ENCODE results near the gene BCR. TPM values are rescaled to one million over a fixed set of nuclear protein-coding genes. Genes with fewer than 3 reads are reported as not detected.

The BCR gene
- total and polyA plus RNA-seq, 2 of the 4 experiments (the other 2 are of a cell fraction) = 28.9 to 44.6 TPM

GRCh38 chr22:23221351-23221804 is 41.1 kb downstream of the BCR start (continued):
- TF ChIP-seq USF2 (IDR thresholded peaks at IDR 0.05; ENCODE audit: low read depth, low read length) (no peak), NFE2L2 (IDR thresholded peaks at IDR 0.05; ENCODE audit: low read depth, low read length) (no peak), FOS (IDR thresholded peaks at IDR 0.05; ENCODE audit: low read depth, low read length) (no peak)

- Histone ChIP-seq H3K18ac (ENCODE audit: low read depth, low read length) (no peak overlapping the region), H3K14ac (replicated peaks; ENCODE audit: low read depth, low read length) (no peak overlapping the region), H3K4ac (ENCODE audit: low read depth, low read length) (no peak overlapping the region), H4K91ac (ENCODE audit: insufficient read depth, low read depth, low read length) (no peak overlapping the region), H2AK5ac (ENCODE audit: low read depth, low read length) (peak overlapping the region; percentile 15; the same call in 1 of the 2 replicates), H3K4me2 (ENCODE audit: low read depth, low read length) (no peak overlapping the region), H2BK5ac (ENCODE audit: low read depth, low read length, poor library complexity, severe bottlenecking) (no peak overlapping the region), H2BK15ac (ENCODE audit: low read depth, low read length) (no peak overlapping the region), H2BK120ac (ENCODE audit: low read depth, low read length) (no peak overlapping the region), H3K27me3 (ENCODE audit: control insufficient read depth, insufficient read depth, low read length) (no peaks in the 10 kb centered on the region), H2AK9ac (replicated peaks; ENCODE audit: low read depth, low read length, poor library complexity) (no peak overlapping the region), H4K8ac (ENCODE audit: low read depth in 2 of 2, low read length in 2 of 2) (no peak overlapping the region), H3K23ac (ENCODE audit: low read depth, low read length) (no peak overlapping the region), H3K4me1 (ENCODE audit: control insufficient read depth, insufficient read depth, low read length) (peaks cover 39% of the 10 kb centered on the region), H3K56ac (ENCODE audit: extremely low read depth, insufficient read depth, low read length) (no peak overlapping the region), H4K5ac (ENCODE audit: low read depth, low read length) (no peak overlapping the region), H3K9ac (ENCODE audit: low read depth, low read length) (no peak overlapping the region), H3K27ac (ENCODE audit: insufficient read depth, low read length) (no peak overlapping the region), H3K4me3 (ENCODE audit: insufficient read depth, low read depth, low read length) (no peak overlapping the region), H3K36me3 (ENCODE audit: control insufficient read depth, insufficient read depth, low read length) (no peaks in the 10 kb centered on the region), H3K9me3 (ENCODE audit: control insufficient read depth, insufficient read depth, low read length) (no peaks in the 10 kb centered on the region), H3K79me1 (ENCODE audit: low read depth in 1 of 2, low read length in 2 of 2) (peaks cover 41 to 93% of the 10 kb centered on the region in 2 experiments), H4K20me1 (ENCODE audit: insufficient read depth, low read length) (peaks cover 55% of the 10 kb centered on the region), H2AFZ (replicated peaks; ENCODE audit: low read length, poor library complexity) (no peak overlapping the region), H2BK20ac (ENCODE audit: low read depth, low read length) (no peak overlapping the region), H3K9me1 (ENCODE audit: insufficient read depth, low read length) (peaks cover 50% of the 10 kb centered on the region)
- intact Hi-C loops (cut with micrococcal nuclease) = no loop called here
- DNase-seq (no peak), ATAC-seq (ENCODE audit: low read depth) (no peak)
- dilution Hi-C loops (cut with HindIII; ENCODE audit: low sequenced_read_pairs, unreplicated experiment) = no loop called here
- in situ Hi-C loops (cut with MboI; ENCODE audit: low sequenced_read_pairs) = no loop called here
- no TSS peak for BruUV-seq (replicated peaks)
- ChIA-PET POLR2A (ENCODE audit: unreplicated experiment) (no interaction called here), CTCF (no interaction called here)
- 100% methylated on average over 5 of the region's 11 CpGs; no CpG with 5 or more reads in 1 of the 2 experiments for WGBS, 2 experiments (ENCODE audit: extremely low coverage in 2 of 2, insufficient read length in 1 of 2)
- TF ChIP-seq USF2 (IDR thresholded peaks at IDR 0.05; ENCODE audit: low read depth, low read length) = no peak
- no peak for TF ChIP-seq CHD1 (IDR thresholded peaks at IDR 0.05; ENCODE audit: low read depth, low read length)
- no peak for TF ChIP-seq POLR2A (IDR thresholded peaks at IDR 0.05; ENCODE audit: low read depth, low read length)
- no peak for TF ChIP-seq BHLHE40 (IDR thresholded peaks at IDR 0.05; ENCODE audit: low read depth, low read length)
- TF ChIP-seq CTCF (conservative IDR thresholded peaks at IDR 0.05; ENCODE audit: low read depth, low read length) = no peak
- TF ChIP-seq CEBPB (IDR thresholded peaks at IDR 0.05; ENCODE audit: low read depth, low read length) = no peak
- no peak for TF ChIP-seq RAD21 (IDR thresholded peaks at IDR 0.05; ENCODE audit: low read length)
- no peak for TF ChIP-seq NFE2L2 (IDR thresholded peaks at IDR 0.05; ENCODE audit: low read depth, low read length)
- TF ChIP-seq MXI1 (IDR thresholded peaks at IDR 0.05; ENCODE audit: borderline replicate concordance, low read depth, low read length) = no peak
- TF ChIP-seq RFX5 (IDR thresholded peaks at IDR 0.05; ENCODE audit: low read depth, low read length) = no peak
Measured at GRCh38 chr22:23222033-23222792, 41.9 kb downstream of the BCR start.

All from IMR-90 (cell line).